ENCODE data around the gene CCDC47. TPM values are rescaled to one million over a fixed set of nuclear protein-coding genes. Genes with fewer than 3 reads are reported as not detected.

Gene CCDC47
- total RNA-seq, 1 experiment from 2014 or later: 117 TPM

DNA sequence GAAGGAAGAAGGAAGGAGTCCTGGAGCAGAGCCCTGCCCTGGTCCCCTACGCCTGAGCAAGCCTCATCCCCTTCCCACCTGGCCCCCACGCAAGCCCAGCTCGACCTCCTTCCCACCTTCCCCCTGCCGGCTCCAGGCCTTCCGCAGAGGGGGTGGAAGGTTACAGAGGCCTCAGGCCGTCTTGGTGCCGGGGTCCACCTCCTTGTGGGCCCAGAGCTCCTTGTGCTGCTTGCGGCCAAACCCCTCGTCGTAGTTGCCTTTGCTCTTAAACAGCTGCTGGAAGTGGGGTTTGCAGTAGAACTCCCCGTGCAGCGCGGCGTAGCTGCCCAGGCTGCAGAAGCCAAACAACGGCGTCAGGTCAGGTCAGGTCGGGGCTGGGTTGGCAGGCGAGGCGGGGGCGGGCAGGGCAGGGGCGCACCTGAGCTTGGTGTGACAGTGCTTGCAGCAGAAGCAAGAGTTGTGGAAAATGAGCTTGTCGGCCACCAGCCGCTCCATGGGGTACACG lies 75.0 kb downstream of the CCDC47 start:
- no peaks in the 10 kb centered on the region for H3K27me3 ChIP-seq (ENCODE audit: insufficient read depth, low read length)
- TF ChIP-seq TCF7L2 (IDR thresholded peaks at IDR 0.05; ENCODE audit: borderline replicate concordance, extremely low read depth, insufficient read depth, insufficient read length) (no peak), EZH2 (IDR thresholded peaks at IDR 0.05) (no peak), SP1 (IDR thresholded peaks at IDR 0.05; ENCODE audit: low read depth) (no peak), ATF3 (IDR thresholded peaks at IDR 0.05) (no peak), YY1 (IDR thresholded peaks at IDR 0.05; ENCODE audit: extremely low read depth, insufficient replicate concordance, low read depth, low read length) (no peak)
- TF ChIP-seq, protein P1, sequence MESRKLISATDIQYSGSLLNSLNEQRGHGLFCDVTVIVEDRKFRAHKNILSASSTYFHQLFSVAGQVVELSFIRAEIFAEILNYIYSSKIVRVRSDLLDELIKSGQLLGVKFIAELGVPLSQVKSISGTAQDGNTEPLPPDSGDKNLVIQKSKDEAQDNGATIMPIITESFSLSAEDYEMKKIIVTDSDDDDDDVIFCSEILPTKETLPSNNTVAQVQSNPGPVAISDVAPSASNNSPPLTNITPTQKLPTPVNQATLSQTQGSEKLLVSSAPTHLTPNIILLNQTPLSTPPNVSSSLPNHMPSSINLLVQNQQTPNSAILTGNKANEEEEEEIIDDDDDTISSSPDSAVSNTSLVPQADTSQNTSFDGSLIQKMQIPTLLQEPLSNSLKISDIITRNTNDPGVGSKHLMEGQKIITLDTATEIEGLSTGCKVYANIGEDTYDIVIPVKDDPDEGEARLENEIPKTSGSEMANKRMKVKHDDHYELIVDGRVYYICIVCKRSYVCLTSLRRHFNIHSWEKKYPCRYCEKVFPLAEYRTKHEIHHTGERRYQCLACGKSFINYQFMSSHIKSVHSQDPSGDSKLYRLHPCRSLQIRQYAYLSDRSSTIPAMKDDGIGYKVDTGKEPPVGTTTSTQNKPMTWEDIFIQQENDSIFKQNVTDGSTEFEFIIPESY (IDR thresholded peaks at IDR 0.05; ENCODE audit: extremely low read depth, insufficient replicate concordance, low read length): no peak
- no peaks in the 10 kb centered on the region for H4K20me1 ChIP-seq (ENCODE audit: insufficient read depth)
- POLR2A ChIA-PET: interaction anchor here (0.7 kb wide), 1 partner anchor 500 kb away, joined by 3 read pairs; no protein-coding TSS in a partner anchor
- H3K4me1 ChIP-seq (ENCODE audit: control insufficient read depth in 1 of 2, insufficient read depth in 2 of 2, low read length in 2 of 2): peaks cover 5 to 30% of the 10 kb centered on the region in 2 experiments
- no peaks in the 10 kb centered on the region for H3K9me3 ChIP-seq (ENCODE audit: control insufficient read depth in 1 of 2, insufficient read depth in 1 of 2, low read depth in 1 of 2, low read length in 2 of 2)
- H2AFZ ChIP-seq (ENCODE audit: low read depth, low read length, poor library complexity, severe bottlenecking): no peak overlapping the region
- ATAC-seq: no peak
- DNase-seq (ENCODE audit: low read depth, low spot score): no peak
- RAD21 ChIA-PET (ENCODE audit: low non-redundant PET in 1 of 2, low total read pairs in 2 of 2, uncharacterized antibody in 2 of 2, unreplicated experiment in 2 of 2): no interaction called here
- H3K9ac ChIP-seq (ENCODE audit: low read length): no peak overlapping the region
- no peaks in the 10 kb centered on the region for H3K79me2 ChIP-seq (ENCODE audit: insufficient read depth, low read length)
- BruUV-seq (replicated peaks): no TSS peak
- no peaks in the 10 kb centered on the region for H3K9me2 ChIP-seq (ENCODE audit: insufficient read depth)
- no peak overlapping the region for H3K4me2 ChIP-seq (ENCODE audit: low read length)
- H3K4me3 ChIP-seq (replicated peaks in 1 of 2; ENCODE audit: low read depth in 1 of 2, low read length in 2 of 2): no peak overlapping the region
- intact Hi-C loops (cut with micrococcal nuclease): loop anchor here (5.0 kb wide), 2 partner anchors 129 to 271 kb away; partner anchors contain the start of genes FTSJ3 and PSMC5
- CTCF ChIA-PET: interaction anchor here (0.7 to 1.2 kb wide), 5 partner anchors 8 to 136 kb away, joined by 3 to 6 read pairs (median 3); no protein-coding TSS in a partner anchor
- no peak overlapping the region for H3K27ac ChIP-seq (ENCODE audit: low read depth, low read length)
- no peaks in the 10 kb centered on the region for H3K36me3 ChIP-seq (ENCODE audit: control insufficient read depth in 1 of 2, insufficient read depth in 2 of 2, low read length in 2 of 2)
